Measurements from ENCODE around the gene HES5.

DNA sequence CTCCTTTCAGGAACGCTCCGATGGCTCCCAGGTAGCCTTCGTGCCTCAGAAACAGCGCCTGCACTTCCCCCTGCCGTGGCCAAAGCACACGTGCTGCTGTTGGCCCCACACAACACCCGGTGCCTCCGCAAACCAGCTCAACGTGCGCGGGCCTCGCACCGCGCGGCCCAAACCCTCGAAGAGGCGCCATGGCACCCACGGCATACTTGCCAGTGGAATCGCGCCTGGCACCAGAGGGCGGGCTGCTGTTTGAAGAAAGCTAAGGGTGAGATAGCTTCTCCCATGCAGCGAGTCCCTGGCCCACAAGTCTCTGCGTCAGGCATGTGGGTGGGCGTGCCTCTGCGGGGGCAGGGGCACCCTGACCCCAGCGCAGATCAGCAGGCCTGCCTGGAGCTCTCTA lies 11.5 kb downstream of the HES5 start:
- TF ChIP-seq, protein P1, sequence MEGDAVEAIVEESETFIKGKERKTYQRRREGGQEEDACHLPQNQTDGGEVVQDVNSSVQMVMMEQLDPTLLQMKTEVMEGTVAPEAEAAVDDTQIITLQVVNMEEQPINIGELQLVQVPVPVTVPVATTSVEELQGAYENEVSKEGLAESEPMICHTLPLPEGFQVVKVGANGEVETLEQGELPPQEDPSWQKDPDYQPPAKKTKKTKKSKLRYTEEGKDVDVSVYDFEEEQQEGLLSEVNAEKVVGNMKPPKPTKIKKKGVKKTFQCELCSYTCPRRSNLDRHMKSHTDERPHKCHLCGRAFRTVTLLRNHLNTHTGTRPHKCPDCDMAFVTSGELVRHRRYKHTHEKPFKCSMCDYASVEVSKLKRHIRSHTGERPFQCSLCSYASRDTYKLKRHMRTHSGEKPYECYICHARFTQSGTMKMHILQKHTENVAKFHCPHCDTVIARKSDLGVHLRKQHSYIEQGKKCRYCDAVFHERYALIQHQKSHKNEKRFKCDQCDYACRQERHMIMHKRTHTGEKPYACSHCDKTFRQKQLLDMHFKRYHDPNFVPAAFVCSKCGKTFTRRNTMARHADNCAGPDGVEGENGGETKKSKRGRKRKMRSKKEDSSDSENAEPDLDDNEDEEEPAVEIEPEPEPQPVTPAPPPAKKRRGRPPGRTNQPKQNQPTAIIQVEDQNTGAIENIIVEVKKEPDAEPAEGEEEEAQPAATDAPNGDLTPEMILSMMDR (conservative IDR thresholded peaks at IDR 0.05; ENCODE audit: low read depth in 2 of 2) = no peak
- TF ChIP-seq, protein P2, sequence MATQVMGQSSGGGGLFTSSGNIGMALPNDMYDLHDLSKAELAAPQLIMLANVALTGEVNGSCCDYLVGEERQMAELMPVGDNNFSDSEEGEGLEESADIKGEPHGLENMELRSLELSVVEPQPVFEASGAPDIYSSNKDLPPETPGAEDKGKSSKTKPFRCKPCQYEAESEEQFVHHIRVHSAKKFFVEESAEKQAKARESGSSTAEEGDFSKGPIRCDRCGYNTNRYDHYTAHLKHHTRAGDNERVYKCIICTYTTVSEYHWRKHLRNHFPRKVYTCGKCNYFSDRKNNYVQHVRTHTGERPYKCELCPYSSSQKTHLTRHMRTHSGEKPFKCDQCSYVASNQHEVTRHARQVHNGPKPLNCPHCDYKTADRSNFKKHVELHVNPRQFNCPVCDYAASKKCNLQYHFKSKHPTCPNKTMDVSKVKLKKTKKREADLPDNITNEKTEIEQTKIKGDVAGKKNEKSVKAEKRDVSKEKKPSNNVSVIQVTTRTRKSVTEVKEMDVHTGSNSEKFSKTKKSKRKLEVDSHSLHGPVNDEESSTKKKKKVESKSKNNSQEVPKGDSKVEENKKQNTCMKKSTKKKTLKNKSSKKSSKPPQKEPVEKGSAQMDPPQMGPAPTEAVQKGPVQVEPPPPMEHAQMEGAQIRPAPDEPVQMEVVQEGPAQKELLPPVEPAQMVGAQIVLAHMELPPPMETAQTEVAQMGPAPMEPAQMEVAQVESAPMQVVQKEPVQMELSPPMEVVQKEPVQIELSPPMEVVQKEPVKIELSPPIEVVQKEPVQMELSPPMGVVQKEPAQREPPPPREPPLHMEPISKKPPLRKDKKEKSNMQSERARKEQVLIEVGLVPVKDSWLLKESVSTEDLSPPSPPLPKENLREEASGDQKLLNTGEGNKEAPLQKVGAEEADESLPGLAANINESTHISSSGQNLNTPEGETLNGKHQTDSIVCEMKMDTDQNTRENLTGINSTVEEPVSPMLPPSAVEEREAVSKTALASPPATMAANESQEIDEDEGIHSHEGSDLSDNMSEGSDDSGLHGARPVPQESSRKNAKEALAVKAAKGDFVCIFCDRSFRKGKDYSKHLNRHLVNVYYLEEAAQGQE (IDR thresholded peaks at IDR 0.05; ENCODE audit: unreplicated experiment) = no peak
